Measurements from ENCODE around the gene EDN3.
A peak's percentile ranks its signal among the peaks of the same experiment; 100 is the strongest.
"Not testable (repeated sequence)": the region's sequence is repeated elsewhere in the genome, so short reads cannot be mapped to it uniquely, and the experiment has no call there.

Gene EDN3

GRCh38 chr20:59334651-59335300 is 34.4 kb downstream of the EDN3 start:
- FAIRE-seq (no peak), DNase-seq (ENCODE audit: insufficient read length, low spot score) (no peak)

DNA sequence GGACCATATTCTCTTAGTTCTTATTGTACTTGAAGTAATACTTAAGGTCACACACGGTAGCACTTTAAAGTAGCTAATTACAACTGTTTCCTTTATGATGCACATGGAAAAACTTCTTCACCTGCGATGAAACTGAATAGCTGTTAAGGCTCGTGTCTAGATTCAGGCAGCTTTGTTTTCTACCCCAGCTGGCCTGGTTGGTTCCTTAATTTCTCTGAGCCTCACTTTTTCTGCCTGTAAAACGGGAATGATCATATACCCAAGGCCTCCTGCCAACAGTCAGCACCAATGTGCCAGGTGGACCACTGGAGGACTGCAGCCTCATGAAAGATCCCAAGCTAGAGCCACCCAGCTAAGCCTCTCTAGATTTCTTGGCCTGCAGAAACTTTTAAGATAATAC is 35.0 kb downstream of the EDN3 start:
- no peak for FAIRE-seq
- no peak for DNase-seq (ENCODE audit: insufficient read length, low spot score)

GRCh38 chr20:59336540-59336939 is 36.1 kb downstream of the EDN3 start:
- no peak for FAIRE-seq
- DNase-seq (ENCODE audit: insufficient read length, low spot score), result no peak

- FAIRE-seq; DNase-seq (ENCODE audit: insufficient read length, low spot score): not testable (repeated sequence)
These were observed 38.0 kb downstream of the EDN3 start for GRCh38 chr20:59338444-59338843.

DNA sequence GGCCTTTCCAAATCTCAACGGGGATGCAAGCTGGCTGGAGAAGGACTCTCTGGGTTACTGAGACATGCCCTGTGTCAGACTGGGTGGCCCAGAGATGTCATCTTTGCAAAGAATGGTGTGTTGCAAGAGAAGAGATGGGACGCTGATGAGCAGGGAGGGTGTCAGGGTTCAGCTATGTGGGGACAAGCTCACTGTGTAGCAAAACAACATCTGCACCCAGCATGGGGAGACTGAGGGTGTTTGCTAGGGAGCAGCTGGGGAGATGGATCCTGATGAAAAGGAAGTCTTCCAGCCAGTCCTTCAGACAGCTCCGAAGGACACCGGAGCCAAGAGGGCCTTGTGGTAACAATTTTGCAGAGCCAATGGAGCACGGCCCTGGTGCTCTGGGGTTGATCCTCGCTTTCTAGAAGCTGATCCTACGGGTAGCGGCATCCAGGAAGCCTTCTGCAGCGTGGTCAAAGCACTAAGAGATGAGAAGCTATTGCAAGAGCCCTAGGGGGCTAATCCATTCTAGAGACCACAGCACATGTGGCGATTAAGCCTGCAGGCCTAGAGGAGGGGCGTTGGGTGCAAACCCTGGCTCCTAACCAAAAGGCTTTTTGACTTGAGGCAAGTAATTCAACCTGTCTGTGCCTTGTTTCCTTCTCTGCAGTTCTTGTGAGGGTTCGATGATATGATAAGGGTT is 39.9 kb downstream of the EDN3 start:
- no peak for DNase-seq (ENCODE audit: insufficient read length, low spot score)
- no peak for FAIRE-seq

DNA sequence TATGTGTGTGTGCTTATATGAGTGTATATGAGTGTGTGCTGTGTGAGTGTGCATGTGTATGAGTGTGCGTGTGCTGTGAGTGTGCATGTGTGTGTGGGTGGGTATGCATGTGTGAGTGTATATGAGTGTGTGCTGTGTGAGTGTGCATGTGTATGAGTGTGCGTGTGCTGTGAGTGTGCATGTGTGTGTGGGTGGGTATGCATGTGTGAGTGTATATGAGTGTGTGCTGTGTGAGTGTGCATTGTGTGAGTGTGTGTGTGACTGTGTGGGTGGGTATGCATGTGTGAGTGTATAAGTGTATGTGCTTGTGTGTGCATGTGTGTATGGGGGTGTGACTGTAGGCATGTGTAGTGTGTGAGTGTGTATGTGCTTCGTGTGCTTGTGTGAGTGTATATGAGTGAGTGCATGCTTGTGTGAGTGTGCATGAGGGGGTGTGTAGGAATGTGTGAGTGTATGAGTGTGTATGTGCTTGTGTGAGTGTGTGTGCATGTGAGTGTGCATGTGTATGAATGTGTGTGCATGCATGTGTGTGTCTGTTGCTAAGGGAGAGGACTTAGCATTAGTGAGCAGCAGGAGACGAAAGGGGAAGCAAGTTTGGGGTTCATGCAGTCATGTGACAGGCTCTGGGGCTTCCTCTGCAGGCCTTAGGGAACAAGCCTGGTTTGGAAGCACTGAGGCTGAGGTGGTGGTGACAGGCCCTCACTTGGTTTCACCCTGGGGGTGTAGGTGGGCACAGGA is 41.0 kb downstream of the EDN3 start:
- not testable (repeated sequence) for DNase-seq (ENCODE audit: insufficient read length, low spot score); FAIRE-seq

DNA sequence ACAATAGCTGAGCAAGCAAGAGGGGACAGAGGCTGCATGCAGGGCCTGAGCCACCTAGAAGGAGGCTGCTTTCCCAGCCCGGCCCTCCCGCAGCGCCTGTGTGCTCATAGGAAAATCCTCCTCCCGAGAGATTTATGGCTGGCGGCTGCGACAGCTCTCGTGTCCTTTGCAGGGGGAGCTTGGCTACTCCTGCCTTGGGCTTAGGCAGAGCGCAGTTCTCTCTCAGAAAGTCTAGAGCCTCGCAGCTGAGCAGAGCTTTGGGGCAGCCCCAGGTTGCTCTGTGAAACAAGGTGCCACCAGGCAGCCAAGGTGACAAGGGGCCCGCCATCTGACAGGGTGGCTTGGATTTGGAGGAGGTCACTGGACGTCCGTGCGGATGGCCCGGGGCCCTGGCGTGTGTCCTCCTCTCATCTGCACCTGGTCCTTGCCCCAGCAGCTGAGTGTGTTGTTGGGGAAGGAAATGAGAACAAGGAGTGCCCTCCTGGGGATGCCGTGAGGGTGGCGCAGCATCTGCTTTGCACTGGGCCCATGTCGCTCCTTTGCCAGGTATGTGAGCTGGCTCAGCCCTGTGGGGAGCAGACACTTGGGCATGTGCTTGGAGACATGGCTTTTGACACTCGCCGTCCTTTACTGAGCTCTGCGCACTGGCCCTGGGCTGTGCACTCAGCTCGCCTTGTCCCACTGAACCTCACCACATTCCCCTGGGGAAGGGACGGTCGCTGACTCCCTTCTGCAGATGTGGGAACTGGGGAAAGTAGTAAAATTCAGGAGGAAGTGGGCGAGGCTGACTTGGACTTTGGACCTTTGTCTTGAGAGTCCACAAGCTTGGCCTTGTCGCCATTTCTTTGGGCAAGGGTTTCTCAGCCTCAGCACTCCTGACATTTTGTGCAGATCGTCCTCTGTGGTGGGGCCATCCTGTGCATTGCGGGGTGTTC is 41.9 kb downstream of the EDN3 start:
- FAIRE-seq, result no peak

DNA sequence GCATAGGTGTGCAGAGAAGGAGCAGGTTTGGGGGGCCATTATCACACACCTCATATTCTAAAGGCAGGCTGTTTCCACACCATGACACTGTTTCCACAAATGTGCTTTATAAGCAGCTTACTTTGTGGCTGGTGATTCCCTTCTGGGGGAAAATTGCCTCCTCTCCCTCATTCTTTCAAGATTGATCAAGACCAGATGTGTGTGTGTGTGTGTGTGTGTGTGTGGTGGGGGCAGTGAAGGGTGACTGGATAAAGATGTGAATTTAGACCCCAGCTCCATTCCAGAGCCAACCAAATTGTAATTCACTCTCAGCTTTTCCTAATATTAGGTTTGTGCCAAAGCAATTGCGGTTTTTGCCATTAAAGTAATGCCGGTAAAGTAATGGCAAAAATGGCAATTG is 45.6 kb downstream of the EDN3 start:
- no peak for FAIRE-seq
- DNase-seq (ENCODE audit: insufficient read length, low spot score), result no peak

More for the DNA sequence above, 41.9 kb downstream of the EDN3 start:
- no peak for DNase-seq (ENCODE audit: insufficient read length, low spot score)

DNA sequence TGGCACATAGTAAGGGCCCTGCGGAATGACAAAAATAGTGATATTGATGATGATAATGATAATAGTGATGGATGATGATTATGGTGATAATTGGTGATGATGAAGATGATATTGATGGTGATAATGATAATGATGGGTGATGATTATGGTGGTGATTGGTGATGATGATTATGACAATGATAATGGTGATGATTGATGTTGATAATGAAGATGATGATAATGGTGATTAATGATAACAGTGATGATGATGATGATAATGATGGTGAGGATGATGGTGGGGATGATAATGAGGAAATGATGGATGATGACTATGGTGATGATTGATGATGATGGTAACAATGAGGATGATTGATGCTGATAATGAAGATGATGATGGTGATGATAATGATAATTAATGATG is 48.9 kb downstream of the EDN3 start:
- FAIRE-seq, result no peak

DNA sequence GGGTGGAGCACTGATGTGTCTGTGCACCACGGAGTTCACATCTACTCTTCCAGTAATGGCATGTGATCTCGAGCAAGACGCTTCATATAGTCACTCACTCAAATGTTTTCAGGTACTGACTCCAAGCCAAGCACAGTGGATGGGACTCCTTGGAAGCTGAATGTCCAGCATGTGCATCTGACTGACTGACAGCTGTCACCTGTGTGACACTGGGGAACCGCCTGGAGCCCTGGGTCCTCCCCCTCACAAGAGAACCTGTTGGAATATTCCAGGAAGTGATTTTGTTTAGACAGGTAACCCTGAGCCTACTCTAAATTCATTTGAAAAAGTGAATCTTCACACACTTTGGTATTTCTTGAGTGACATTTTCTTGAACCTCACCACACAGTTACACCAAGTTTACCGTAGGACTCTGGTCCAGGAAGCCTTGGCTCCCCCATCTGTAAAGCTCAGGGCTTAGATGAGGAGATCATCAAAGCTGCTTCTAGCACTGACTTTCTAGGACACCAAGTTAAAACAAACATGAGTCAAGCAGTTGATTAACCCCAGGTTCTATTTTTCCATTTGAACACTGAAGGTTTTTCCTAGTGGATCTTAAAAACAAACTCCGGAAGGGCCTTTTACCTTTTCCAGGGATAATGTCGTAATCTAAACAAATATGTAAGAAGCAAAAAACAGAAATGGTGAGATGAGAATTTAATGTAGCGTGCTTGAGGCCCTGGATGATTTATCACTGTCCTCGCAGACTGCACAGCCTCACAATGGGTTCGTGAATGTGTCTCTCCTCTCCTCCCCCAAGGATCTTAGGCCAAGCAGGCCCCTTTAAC is 50.1 kb downstream of the EDN3 start:
- no peak for FAIRE-seq

More for the DNA sequence above, 48.9 kb downstream of the EDN3 start:
- no peak for DNase-seq (ENCODE audit: insufficient read length, low spot score)

DNA sequence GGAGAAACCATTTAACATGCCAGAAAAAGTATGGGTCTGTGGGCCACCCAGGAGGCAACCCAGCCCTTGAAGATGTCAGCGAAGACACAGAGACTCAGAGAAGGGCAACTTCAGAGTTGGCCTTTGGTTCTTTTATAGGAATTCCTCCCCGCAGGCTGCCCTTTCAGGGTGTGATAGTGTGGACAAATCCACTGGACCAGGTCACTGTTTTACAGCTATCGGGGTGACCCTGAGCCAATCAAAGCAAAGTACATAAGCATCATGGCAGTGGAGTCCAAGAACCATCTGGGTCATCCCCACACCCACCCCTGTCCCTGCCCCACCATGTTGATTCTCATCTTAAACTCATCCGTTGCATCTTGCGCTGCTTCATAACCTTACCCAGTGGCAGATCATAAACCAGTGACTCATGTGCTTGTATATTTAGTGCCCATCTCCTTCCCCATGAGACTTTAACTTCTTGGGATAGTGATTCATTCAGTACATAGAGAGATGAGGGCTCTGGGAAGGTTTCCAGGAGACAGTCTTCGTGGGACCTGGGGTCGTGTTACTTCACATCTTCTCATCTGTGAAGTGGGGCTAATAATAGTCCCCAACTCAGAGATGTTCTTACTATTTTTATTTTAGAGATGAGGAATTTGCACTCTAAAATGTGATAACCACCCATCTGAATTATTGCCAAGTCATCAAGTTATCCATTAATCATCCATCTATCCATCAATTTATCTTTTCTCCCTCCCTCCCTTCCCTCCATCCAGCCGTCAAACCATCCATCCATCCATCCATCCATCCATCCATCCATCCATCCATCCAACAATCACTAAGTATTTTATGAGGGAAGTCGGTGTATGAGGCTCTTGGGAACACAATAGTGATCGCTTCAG is 51.0 kb downstream of the EDN3 start:
- FAIRE-seq, result no peak
- DNase-seq (ENCODE audit: insufficient read length, low spot score), result no peak

More for the DNA sequence above, 50.1 kb downstream of the EDN3 start:
- DNase-seq (ENCODE audit: insufficient read length, low spot score), result no peak

DNA sequence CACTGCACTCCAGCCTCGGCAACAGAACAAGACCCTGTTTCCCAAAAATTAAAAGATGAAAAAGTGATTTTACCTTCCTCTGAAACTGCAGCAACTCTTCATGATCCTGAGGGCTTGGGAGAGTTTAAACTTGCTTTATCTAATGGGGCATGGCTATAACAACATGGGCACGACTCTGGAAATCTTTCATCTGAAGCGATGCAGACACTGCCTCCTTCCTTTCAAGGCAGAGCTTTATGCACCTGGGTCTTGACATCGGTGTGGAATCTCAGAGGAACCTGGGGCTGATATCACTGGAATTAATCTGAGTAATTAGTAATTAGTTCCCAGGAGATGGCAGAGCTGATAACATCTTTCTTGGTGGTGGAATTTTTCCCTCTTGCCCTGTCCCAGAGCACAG is 52.1 kb downstream of the EDN3 start:
- no peak for DNase-seq (ENCODE audit: insufficient read length, low spot score)
- FAIRE-seq, result no peak

DNA sequence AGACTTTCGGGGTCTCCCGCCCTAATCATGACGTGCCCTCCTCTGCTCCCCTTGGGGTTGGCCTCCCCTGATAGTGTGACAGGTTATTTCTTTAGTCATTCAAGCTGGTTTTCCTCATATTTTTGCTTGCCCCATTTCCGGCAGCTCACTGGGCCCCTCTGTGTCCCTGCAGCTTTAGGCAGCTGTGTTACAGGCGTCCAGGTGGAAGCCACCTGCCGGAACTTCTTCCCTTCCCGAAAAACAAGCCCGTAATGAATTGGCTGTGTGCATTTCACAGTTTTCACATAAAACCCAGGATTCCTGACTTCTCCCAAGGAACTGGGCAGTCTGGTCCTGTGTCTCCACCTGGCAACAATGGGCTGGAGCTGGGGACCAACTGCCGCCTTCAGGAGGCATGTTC is 52.6 kb downstream of the EDN3 start:
- no peak for DNase-seq (ENCODE audit: insufficient read length, low spot score)
- FAIRE-seq, result no peak

DNA sequence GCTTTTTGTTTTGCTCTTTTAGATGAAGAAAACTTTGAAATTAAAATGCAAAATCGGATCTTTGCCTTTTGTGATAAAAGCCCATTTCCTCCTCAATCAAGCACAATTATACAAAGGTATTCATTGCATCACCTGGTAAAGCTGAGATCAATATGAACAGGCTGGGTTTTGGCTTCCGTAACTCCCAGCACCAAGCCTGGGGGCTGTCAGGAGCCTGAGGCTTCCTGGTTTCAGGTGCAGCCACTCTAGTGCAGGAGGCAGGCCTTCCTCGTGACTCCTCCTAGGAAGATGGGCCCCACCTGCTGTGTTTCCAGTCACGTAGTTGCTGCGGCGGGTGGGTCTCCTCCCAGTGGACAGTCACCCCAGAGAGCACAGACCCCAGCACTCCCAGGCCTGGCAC is 54.0 kb downstream of the EDN3 start:
- DNase-seq (ENCODE audit: insufficient read length, low spot score) (no peak), FAIRE-seq (no peak)

- DNase-seq (ENCODE audit: insufficient read length, low spot score) (no peak), FAIRE-seq (no peak)
These were observed 54.8 kb downstream of the EDN3 start for GRCh38 chr20:59355242-59355641.

GRCh38 chr20:59356662-59357165 is 56.3 kb downstream of the EDN3 start:
- no peak for DNase-seq (ENCODE audit: insufficient read length, low spot score)
- no peak for FAIRE-seq

DNA sequence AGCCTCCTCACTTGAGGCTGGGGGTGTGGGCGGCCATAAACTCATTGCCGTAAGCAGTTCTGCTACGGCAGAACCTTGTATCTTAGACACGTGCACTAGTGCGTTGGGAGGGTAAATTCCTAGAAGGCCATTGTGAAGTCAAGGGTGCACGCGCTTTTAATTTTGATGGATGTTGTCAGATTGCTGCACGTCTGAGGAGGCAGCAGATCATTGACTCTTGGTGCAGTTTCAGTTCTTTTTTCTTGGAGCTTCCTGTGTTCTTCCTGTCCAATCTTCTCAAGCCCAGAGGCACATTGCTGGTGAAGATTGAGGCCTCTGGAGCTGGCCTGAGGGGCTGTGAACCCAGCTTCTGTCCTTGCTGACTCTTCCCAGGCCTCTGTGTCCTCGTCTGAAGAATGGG is 58.4 kb downstream of the EDN3 start:
- FAIRE-seq, result peak; percentile 31
- not testable (repeated sequence) for DNase-seq (ENCODE audit: insufficient read length, low spot score)

DNA sequence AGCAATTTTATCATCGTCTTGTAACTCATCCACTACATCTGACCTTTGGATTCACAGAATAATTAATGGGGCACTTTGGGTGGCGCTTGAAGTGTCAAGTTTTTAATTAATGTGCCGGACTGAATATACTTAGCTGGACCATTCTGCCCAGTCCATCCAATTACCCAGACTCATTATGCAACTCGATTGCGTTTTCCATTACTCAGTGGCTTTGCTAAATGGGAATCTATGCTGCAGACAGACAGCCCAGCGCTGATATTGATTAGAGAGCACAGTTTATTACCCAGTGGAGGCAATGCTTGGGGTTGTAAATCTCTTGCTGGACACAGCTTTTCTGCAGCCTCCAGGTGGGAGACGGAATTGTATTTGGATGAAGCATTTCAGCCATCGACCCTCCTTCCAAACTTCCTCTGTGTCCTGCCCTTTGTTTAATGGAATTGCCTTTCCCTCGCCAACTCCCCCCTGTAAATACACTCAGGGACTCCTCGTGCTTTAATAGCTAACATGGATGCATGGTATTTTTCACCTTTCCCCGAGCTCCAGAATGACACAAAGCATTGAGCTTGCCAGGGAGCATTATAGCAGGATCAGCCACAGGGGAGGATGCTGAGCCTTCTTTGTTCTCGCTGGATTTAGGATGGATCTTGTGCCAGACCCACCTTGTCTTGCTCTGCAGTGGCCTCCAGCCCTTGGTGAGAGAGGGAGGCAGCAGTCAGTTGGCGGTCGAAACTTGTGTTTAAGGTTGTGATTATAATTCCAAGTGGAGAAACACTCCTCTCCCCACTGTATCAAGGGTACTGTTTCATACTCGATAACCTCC is 59.7 kb downstream of the EDN3 start:
- no peak for DNase-seq (ENCODE audit: insufficient read length, low spot score)
- FAIRE-seq, result no peak
